GM12891 (cell line): Measurements from ENCODE around the gene FADS6.
A peak's percentile ranks its signal among the peaks of the same experiment; 100 is the strongest.

ENCODE experiments used
- DNase-seq: peaks from one replicate; pipeline ENCODE4 v3.0.0; 2011; ENCODE audit warnings: low spot score; ENCODE audit not compliant: insufficient read length
- FAIRE-seq: peaks from 2 replicates; lab custom pipeline; 2011; peaks lifted over from hg19 to GRCh38; lab: Jason Lieb, UNC
- PAX5 ChIP-seq: IDR thresholded peaks from 2 replicates; pipeline ENCODE4 v1.6.1; 2011; ENCODE audit warnings: low read length, moderate library complexity, mild to moderate bottlenecking; ENCODE audit not compliant: insufficient read depth, severe bottlenecking
- POLR2A ChIP-seq: IDR thresholded peaks from 2 replicates; pipeline ENCODE4 v1.6.1; 2011; ENCODE audit warnings: low read depth, low read length, control low read depth
- POLR2AphosphoS5 ChIP-seq: IDR thresholded peaks from 2 replicates; pipeline ENCODE4 v1.6.1; 2011; ENCODE audit warnings: low read depth, low read length, control low read depth
- POU2F2 ChIP-seq: IDR thresholded peaks from 2 replicates; pipeline ENCODE4 v1.6.1; 2011; ENCODE audit warnings: low read depth, mild to moderate bottlenecking, control low read depth, low read length, moderate library complexity
- SPI1 ChIP-seq: IDR thresholded peaks from 2 replicates; pipeline ENCODE4 v1.6.1; 2011; ENCODE audit warnings: low read depth, low read length, control low read depth
- TAF1 ChIP-seq: IDR thresholded peaks from 2 replicates; pipeline ENCODE4 v1.6.1; 2011; ENCODE audit warnings: low read depth, low read length, control low read depth

The FADS6 gene

GRCh38 chr17:74930535-74931036, 37.2 kb upstream of the FADS6 start:
- DNase-seq (no peak), FAIRE-seq (no peak)
- TF ChIP-seq TAF1 (no peak), POLR2AphosphoS5 (no peak), POLR2A (no peak), SPI1 (no peak), POU2F2 (no peak), PAX5 (no peak)

- TF ChIP-seq POU2F2: no peak
- TF ChIP-seq POLR2A: no peak
- TF ChIP-seq SPI1: no peak
- TF ChIP-seq PAX5: no peak
- TF ChIP-seq POLR2AphosphoS5: no peak
- TF ChIP-seq TAF1: no peak
- DNase-seq (no peak), FAIRE-seq (no peak)
Observed at GRCh38 chr17:74928786-74929185, 35.4 kb upstream of the FADS6 start.

DNA sequence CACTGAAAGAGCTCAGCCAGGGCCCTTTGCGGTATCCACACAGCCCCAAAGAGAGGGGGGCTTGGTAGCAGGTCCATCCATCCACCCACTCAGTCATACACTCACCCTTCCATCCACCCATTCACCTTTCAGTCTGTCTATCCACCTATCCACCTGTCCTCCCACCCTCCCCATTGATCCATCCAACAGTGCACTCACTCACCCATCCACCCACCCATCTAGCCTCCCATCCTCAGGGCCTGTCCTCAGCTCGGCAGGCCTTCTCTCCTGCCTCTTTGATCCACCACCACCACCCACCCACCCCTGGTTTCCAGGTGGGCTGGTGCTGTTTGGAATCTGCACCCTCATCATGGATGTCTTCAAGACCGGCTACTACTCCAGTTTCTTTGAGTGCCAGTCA, 31.8 kb upstream of the FADS6 start:
- DNase-seq (no peak), FAIRE-seq (no peak)
- TF ChIP-seq SPI1: no peak
- no peak for TF ChIP-seq POLR2A
- TF ChIP-seq POU2F2: no peak
- TF ChIP-seq PAX5: no peak
- TF ChIP-seq TAF1: no peak
- TF ChIP-seq POLR2AphosphoS5: no peak

DNA sequence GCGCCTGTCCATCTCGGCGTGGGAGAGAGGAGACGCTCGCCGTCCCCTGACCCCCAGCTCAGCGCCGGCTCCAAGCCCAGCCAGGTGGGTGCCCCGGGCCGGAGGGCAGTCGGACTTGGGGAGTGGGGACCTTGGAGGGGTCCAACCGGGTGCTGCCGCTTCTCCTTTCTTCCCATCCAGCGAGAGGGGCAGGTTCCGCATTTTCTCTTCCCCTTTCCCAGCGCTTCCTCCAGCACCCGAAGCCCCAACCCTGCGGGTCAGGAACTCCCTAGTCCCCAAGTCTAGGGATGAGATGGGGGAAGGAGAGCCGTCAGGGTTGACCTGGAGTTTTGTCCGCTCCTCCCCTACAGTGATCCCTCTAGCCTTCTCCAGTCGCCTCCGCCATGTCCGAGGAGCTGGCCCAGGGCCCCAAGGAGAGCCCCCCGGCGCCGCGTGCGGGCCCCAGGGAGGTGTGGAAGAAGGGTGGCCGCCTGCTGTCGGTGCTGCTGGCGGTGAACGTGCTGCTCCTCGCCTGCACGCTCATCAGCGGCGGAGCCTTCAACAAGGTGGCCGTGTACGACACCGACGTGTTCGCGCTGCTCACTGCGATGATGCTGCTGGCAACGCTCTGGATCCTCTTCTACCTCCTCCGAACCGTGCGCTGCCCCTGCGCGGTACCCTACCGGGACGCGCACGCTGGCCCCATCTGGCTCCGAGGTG, 31.0 kb upstream of the FADS6 start, which contains the start of gene OTOP2:
TSS of gene OTOP2 (plus strand) at position 24 of the 699 bp plus-strand sequence. CDS start at position 384, 360 bp downstream.
- TF ChIP-seq SPI1: no peak
- TF ChIP-seq PAX5: no peak
- TF ChIP-seq POLR2AphosphoS5: no peak
- no peak for TF ChIP-seq POLR2A
- TF ChIP-seq TAF1: no peak
- no peak for TF ChIP-seq POU2F2
- FAIRE-seq (peak; percentile 26), DNase-seq (no peak)

GRCh38 chr17:74923538-74924249, 30.3 kb upstream of the FADS6 start:
- TF ChIP-seq POU2F2 (no peak), POLR2A (no peak), SPI1 (no peak), PAX5 (no peak), TAF1 (no peak), POLR2AphosphoS5 (no peak)
- peak; percentile 94 for DNase-seq
- peak; percentile 75 for FAIRE-seq

DNA sequence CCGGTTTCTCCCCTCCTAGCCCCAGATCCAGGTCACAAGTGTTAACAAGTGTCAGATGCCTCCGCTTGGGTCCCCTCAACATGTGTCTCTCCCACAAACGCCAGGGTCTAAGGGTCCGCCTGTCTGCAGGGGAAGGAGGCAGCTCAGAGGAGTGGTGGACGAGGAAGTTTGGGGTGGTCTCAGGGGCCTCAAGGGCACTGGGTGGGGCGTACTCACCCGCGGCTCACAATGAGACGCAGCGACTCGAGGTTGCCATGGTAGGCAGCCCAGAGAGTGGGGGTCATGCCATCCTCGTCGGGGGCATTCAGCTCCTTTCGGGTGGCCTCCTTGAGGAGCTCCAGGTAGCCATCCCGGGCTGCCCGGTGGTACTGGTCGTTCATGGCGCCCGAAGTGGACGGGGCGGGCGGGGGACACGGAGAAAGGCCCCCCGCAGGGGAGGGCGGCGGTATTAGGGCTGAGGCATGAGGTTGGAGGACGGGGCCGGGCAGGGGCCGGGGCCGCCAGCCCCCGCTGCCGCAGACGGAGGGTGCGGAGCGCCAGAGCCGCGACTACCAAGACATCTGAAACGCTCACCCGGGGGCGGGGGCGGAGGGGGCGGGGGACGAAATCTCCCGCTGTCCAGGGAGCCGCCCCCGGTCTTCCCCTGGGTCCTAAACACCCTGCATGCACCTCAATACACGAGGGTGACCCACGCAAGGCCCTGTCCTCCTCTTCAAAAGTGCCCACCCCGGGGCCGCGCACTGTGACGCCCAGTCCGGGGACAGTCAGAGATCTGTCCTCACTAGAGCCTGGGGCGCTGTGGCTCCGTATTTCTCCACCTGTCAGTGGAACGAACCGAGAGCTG, 29.5 kb upstream of the FADS6 start, which contains the start of gene USH1G:
TSS of gene USH1G (minus strand) at position 562 of the 844 bp plus-strand sequence. CDS start at position 380, 182 bp downstream.
- no peak for FAIRE-seq
- TF ChIP-seq PAX5: no peak
- no peak for TF ChIP-seq SPI1
- no peak for TF ChIP-seq TAF1
- no peak for TF ChIP-seq POLR2AphosphoS5
- no peak for TF ChIP-seq POLR2A
- no peak for TF ChIP-seq POU2F2
- peak; percentile 72 for DNase-seq

- FAIRE-seq: no peak
- no peak for TF ChIP-seq POLR2A
- no peak for DNase-seq
Observed at GRCh38 chr17:74922172-74922571, 28.7 kb upstream of the FADS6 start.

DNA sequence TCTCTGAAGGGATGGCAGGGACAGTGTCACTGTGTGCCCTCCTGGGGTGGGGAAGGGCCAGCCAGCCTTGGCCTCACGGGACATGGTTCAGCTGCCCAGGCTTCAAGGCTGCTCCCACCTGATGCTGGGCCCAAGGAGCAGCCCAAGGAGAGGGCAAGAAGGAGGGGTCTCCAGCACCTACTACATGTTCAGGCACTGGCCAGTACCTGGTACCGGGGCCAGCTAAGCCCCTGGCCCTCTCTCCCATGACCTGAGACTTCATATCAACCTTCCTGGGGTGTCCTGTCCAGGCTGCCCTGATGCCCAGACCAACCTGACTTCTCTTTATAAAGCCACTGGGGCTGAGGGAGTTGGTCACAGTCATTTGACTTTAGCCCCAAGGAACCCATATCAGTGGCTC, 28.3 kb upstream of the FADS6 start:
- TF ChIP-seq SPI1 (no peak), POU2F2 (no peak), POLR2A (no peak), PAX5 (no peak), POLR2AphosphoS5 (no peak), TAF1 (no peak)
- DNase-seq: no peak
- no peak for FAIRE-seq

DNA sequence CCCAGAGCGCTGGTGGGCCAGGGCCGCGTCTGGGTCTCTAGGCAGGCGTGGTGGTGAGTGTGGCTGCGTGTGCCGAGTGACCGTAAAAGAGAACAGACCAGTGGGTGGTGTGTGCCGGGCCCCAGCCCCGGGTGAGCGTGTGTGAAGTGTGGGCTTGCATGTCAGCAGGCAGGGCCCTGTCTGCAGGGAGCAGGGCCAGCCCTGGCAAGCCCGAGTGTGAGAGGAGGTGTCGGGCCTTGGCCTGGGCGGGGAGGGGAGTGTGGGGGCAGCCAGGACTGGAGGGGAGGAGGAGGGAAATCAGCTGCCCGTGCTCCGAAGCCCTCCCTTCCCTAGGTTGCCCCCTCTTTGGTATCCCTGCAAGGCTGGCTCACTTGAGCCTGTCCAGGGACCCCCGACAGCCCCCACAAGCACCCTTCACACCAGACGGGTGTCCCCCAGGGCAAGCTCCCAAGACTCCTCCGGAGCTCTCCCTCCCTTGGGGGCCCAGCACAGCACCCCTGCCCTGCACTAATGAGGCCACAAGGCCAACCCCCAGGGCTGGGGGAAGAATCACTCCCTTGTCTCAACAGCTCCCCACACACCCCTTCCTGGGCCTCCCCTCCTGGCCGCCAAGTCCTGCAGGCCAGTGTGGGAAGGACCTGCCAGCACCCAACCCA, 27.7 kb upstream of the FADS6 start:
- no peak for FAIRE-seq
- TF ChIP-seq SPI1 (no peak), POLR2AphosphoS5 (no peak), POLR2A (no peak), TAF1 (no peak), POU2F2 (no peak), PAX5 (no peak)
- no peak for DNase-seq
